Activated CD8-positive, alpha-beta T cell treated with anti-CD3 and anti-CD28 coated beads for 36 hours (primary cell): ENCODE measurements around the gene ACTG1. TPM values are rescaled to one million over a fixed set of nuclear protein-coding genes. Genes with fewer than 3 reads are reported as not detected.
A peak's percentile ranks its signal among the peaks of the same experiment; 100 is the strongest.

ENCODE experiments used
- ATAC-seq: fragments of 200-7000 bp; cut with Tn5 transposase; one replicate; pipeline ENCODE4 v1.10.0; 2021; ENCODE audit warnings: mild to moderate bottlenecking, moderate library complexity
- CTCF ChIA-PET: fragments of 350-600 bp; sonication (Branson Sonifier 250); formaldehyde crosslinking; loops from one replicate; lab custom pipeline; 2021; ENCODE audit warnings: antibody characterized with exemption; lab: Charles Lee
- POLR2A ChIA-PET: fragments of 350-600 bp; sonication (Branson Sonifier 250); formaldehyde crosslinking; loops from one replicate; lab custom pipeline; 2021; ENCODE audit warnings: antibody characterized with exemption; lab: Charles Lee
- DNase-seq: peaks from one replicate; pipeline ENCODE4 v3.0.0-alpha.2; 2020
- H3K27ac Mint-ChIP-seq: one replicate; pipeline ENCODE4 v1.8.0; 2021; ENCODE audit warnings: mild to moderate bottlenecking, mixed read lengths
- H3K27me3 Mint-ChIP-seq: one replicate; pipeline ENCODE4 v1.8.0; 2021; ENCODE audit warnings: mixed read lengths
- H3K36me3 Mint-ChIP-seq: one replicate; pipeline ENCODE4 v1.8.0; 2021; ENCODE audit warnings: low read depth, mixed read lengths
- H3K4me1 Mint-ChIP-seq: one replicate; pipeline ENCODE4 v1.8.0; 2021; ENCODE audit warnings: low read depth, mixed read lengths
- H3K4me3 Mint-ChIP-seq: one replicate; pipeline ENCODE4 v1.8.0; 2021; ENCODE audit warnings: mild to moderate bottlenecking, moderate library complexity, mixed read lengths
- H3K9me3 Mint-ChIP-seq: one replicate; pipeline ENCODE4 v1.8.0; 2021; ENCODE audit warnings: mixed read lengths
- intact Hi-C: fragments of 100-400 bp; cut with micrococcal nuclease; formaldehyde crosslinking; loops from one replicate; pipeline ENCODE4 v1.10.0; 2022
- total RNA-seq, 2 experiments: library from RNA; stranded (reverse); gene quantifications; one replicate each; pipeline ENCODE4 v1.2.3, GENCODE V29; 2021
- TF ChIP-seq, protein P1 (sequence below): fragments of 200-600 bp; IDR thresholded peaks from one replicate; pipeline ENCODE4 v1.8.0; 2022; ENCODE audit warnings: antibody characterized with exemption, mild to moderate bottlenecking

Gene ACTG1
- total RNA-seq, 2 experiments from 2014 or later, result 4,606 to 4,756 TPM

DNA sequence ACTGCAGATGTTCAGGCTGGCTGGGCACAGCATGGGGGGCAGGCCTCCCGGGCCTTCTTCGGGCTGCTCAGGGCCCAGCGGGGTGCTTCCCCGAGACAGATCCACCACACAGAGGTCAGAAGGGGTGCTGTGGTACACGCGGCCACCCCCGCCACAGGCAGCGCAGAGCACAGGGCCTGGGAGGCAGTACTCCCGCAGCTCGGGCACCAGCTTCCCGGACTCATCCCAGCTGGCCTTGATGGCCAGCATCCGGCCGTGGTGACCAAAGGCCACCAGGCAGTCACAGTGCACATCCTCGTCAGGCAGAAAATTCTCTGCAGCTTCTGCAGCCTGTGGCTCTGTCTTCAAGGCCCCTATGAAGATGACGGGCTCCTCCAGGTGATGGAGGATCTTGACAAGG lies 37.7 kb upstream of the ACTG1 start:
- Mint-ChIP-seq H3K27ac (no peak overlapping the region), H3K27me3 (no peaks in the 10 kb centered on the region), H3K4me3 (peak overlapping the region; percentile 87), H3K9me3 (no peaks in the 10 kb centered on the region), H3K4me1 (peaks cover 35% of the 10 kb centered on the region), H3K36me3 (peaks cover 19% of the 10 kb centered on the region)
- CTCF ChIA-PET, result no interaction called here
- POLR2A ChIA-PET, result interaction anchor here (0.5 to 4.1 kb wide), 4 partner anchors 11 to 35 kb away, joined by 3 to 22 read pairs (median 8); no protein-coding TSS in a partner anchor
- DNase-seq (no peak), ATAC-seq (no peak)
- intact Hi-C loops, result no loop called here
- TF ChIP-seq, protein P1, sequence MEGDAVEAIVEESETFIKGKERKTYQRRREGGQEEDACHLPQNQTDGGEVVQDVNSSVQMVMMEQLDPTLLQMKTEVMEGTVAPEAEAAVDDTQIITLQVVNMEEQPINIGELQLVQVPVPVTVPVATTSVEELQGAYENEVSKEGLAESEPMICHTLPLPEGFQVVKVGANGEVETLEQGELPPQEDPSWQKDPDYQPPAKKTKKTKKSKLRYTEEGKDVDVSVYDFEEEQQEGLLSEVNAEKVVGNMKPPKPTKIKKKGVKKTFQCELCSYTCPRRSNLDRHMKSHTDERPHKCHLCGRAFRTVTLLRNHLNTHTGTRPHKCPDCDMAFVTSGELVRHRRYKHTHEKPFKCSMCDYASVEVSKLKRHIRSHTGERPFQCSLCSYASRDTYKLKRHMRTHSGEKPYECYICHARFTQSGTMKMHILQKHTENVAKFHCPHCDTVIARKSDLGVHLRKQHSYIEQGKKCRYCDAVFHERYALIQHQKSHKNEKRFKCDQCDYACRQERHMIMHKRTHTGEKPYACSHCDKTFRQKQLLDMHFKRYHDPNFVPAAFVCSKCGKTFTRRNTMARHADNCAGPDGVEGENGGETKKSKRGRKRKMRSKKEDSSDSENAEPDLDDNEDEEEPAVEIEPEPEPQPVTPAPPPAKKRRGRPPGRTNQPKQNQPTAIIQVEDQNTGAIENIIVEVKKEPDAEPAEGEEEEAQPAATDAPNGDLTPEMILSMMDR, result no peak

DNA sequence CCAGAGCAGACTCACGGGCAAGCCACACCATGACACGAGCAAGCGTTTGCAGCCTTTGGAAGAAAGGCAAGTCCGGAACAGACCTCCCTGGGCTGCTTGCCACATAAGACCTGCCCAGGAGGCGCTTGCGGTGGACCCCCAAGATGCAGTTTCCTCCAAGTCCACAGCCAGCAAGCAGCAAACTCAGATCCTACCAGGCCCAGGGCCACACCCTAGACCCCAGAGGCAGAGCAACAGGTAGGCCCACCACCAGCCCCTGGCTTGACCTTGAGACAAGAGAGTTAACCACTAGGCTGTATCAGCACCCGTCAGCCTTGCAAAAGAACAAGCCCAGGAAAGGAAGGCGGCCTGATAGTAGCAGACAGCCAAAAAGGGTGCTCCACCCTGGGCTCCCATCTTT lies 37.2 kb upstream of the ACTG1 start:
- peak overlapping the region; percentile 38 for H3K27ac Mint-ChIP-seq

DNA sequence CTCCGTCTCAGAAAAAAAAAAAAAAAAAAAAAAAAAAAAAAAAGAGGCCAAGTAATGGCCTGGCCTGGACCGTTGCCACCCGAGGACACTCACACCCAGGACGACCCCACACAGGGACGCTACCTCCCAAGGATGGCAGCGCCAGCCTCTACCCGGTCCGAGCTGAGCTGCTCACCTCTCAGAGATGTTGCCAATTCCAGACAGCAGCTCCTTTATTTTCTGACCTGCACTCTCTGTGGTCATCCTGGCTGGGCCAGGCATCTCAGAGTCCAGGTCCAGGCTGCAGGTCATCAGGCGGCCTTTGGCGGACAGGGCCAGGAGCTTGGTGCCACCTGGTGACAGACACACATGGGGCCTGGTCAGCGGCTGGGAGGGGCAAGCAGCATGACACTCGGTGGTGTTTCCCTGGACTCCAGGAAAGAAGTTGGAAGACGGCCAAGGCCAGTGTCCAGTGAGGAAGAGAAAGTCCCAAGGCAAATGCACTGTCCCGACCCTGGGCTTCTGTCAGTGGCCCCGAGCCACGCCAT lies 36.5 kb upstream of the ACTG1 start:
- intact Hi-C loops, result no loop called here
- DNase-seq (no peak), ATAC-seq (no peak)
- Mint-ChIP-seq H3K9me3 (no peaks in the 10 kb centered on the region), H3K27ac (no peak overlapping the region), H3K36me3 (peaks cover 18% of the 10 kb centered on the region), H3K4me1 (peaks cover 31% of the 10 kb centered on the region), H3K27me3 (no peaks in the 10 kb centered on the region), H3K4me3 (no peak overlapping the region)
- ChIA-PET CTCF (no interaction called here), POLR2A (no interaction called here)
- TF ChIP-seq, protein P1, result no peak

More for the DNA sequence above, 37.2 kb upstream of the ACTG1 start:
- Mint-ChIP-seq H3K27me3 (no peaks in the 10 kb centered on the region), H3K4me3 (peak overlapping the region; percentile 87), H3K36me3 (peaks cover 19% of the 10 kb centered on the region), H3K9me3 (no peaks in the 10 kb centered on the region), H3K4me1 (peaks cover 35% of the 10 kb centered on the region)
- TF ChIP-seq, protein P1, result no peak
- DNase-seq, result no peak
- intact Hi-C loops, result no loop called here
- ChIA-PET CTCF (no interaction called here), POLR2A (interaction anchor here (0.5 kb wide), 1 partner anchor 11 kb away, joined by 3 read pairs; no protein-coding TSS in a partner anchor)
- ATAC-seq, result no peak

DNA sequence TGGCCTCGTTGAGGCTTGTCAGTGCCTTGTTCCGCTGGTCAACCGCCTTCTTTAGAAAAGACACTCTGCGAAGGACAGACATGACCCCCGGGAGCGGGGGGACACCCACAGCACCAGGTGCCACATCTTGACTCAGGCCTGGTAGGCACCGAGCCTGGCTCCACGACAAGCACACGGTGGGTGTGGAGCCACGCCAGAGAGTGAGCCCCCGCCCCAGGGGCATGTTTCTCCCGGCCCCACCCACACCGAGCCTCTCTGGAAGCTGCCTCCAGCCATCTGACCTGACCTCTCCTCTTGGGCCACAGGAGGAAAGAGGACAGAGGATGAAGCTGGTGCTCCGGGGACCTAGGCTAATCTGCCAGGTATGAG lies 35.0 kb upstream of the ACTG1 start:
- Mint-ChIP-seq H3K36me3 (peaks cover 15% of the 10 kb centered on the region), H3K9me3 (no peaks in the 10 kb centered on the region), H3K4me1 (peaks cover 23% of the 10 kb centered on the region), H3K27me3 (no peaks in the 10 kb centered on the region), H3K27ac (no peak overlapping the region), H3K4me3 (no peak overlapping the region)
- ChIA-PET POLR2A (interaction anchor here (0.6 kb wide), 1 partner anchor 31 kb away, joined by 3 read pairs; no protein-coding TSS in a partner anchor), CTCF (no interaction called here)
- intact Hi-C loops, result no loop called here
- ATAC-seq, result no peak
- TF ChIP-seq, protein P1, result no peak
- DNase-seq, result no peak

DNA sequence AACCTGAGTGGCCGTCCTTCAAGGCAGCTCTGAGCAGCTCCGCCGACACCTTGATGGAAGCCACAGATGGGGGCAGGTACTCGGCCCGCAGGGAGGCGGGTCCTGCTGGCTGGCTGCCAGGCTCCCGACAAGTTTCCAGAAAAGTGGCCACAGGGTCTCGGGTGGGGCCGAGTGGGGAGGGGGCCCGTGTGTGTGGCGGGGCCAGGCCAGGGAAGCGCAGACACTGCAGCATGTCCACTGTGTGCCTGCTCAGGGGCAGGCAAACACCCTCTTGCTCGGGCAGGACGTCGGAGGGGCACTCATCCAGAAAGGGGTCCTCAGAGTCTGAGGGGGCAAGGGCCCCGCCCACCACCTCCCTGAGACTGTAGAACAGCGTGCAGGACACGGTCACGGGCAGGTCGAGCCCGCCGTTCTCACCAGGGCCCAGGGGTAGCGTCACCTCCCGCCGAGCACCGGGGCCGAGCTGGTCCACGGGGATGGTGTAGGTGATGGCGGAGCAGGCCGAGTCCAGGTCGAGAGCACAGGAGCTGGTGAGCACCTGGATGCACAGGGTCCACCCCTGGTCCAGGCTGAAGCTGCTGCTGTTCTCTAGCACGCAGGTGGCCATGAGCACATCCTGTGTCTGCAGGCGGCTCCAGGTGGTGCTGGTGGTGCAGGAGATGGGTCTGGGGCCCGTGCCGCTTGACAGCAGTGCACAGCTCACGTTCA lies 34.5 kb upstream of the ACTG1 start:
- POLR2A ChIA-PET, result interaction anchor here (0.9 kb wide), 1 partner anchor 18 kb away, joined by 3 read pairs; no protein-coding TSS in a partner anchor
- CTCF ChIA-PET, result no interaction called here
- TF ChIP-seq, protein P1, result no peak
- ATAC-seq (no peak), DNase-seq (no peak)
- Mint-ChIP-seq H3K4me3 (no peak overlapping the region), H3K4me1 (peaks cover 23% of the 10 kb centered on the region), H3K27me3 (no peaks in the 10 kb centered on the region), H3K9me3 (no peaks in the 10 kb centered on the region), H3K36me3 (peaks cover 15% of the 10 kb centered on the region), H3K27ac (no peak overlapping the region)
- intact Hi-C loops, result no loop called here
